Sigmoid colon (tissue), 7 donors: ENCODE measurements around the gene CLIC5. TPM values are rescaled to one million over a fixed set of nuclear protein-coding genes. Genes with fewer than 3 reads are reported as not detected.

Experiments used
- DNase-seq: peaks from one replicate; pipeline ENCODE4 v3.0.0-alpha.2; 2019
- H3K27ac ChIP-seq, 4 donors: fragments of 200-600 bp; sonication (generic); one replicate each; pipeline ENCODE4 v1.5.1; 2016 to 2019; ENCODE audit warnings: mild to moderate bottlenecking in 1 of 4
- H3K27me3 ChIP-seq, 3 donors: fragments of 200-600 bp; sonication (generic); one replicate each; pipeline ENCODE4 v1.5.1; 2019; ENCODE audit warnings: mild to moderate bottlenecking in 1 of 3
- H3K36me3 ChIP-seq, 4 donors: fragments of 200-600 bp; sonication (generic); one replicate each; pipeline ENCODE4 v1.5.1; 2016 to 2019
- H3K4me1 ChIP-seq, 4 donors: fragments of 200-600 bp; sonication (generic); one replicate each; pipeline ENCODE4 v1.5.1; 2017 to 2019
- H3K4me3 ChIP-seq, 4 donors: fragments of 200-600 bp; sonication (generic); one replicate each; pipeline ENCODE4 v1.5.1; 2017 to 2019; ENCODE audit warnings: mild to moderate bottlenecking in 2 of 4, moderate library complexity in 1 of 4
- H3K9me3 ChIP-seq, 4 donors: fragments of 200-600 bp in 3 of 4; sonication (generic) in 3 of 4; one replicate each; pipeline versions ENCODE4 v1.5.1 to v1.6.1; 2013 to 2019
- EP300 ChIP-seq, 4 donors: sonication (generic); formaldehyde crosslinking; IDR thresholded peaks; one replicate each; pipeline ENCODE4 v1.6.1; 2017; ENCODE audit warnings: antibody characterized with exemption in 4 of 4
- POLR2A ChIP-seq, 2 donors: fragments of 450-650 bp; IDR thresholded peaks; one replicate each; pipeline ENCODE4 v1.6.1; 2016; ENCODE audit warnings: antibody characterized with exemption in 2 of 2, mild to moderate bottlenecking in 2 of 2, moderate library complexity in 2 of 2
- POLR2AphosphoS5 ChIP-seq, 4 donors: sonication (generic); formaldehyde crosslinking; IDR thresholded peaks; one replicate each; pipeline ENCODE4 v1.6.1; 2017; ENCODE audit warnings: antibody characterized with exemption in 4 of 4
- WGBS, 2 donors: extraction: QIAGEN DNeasy Blood & Tissue Kit; methylation state at CpG; one replicate each; pipeline ENCODE4 v1.1.7; 2013; 5-methylcytosine and 5-hydroxymethylcytosine counted together
- intact Hi-C: fragments of 100-400 bp; cut with DNase I; formaldehyde crosslinking; loops from one replicate; pipeline ENCODE4 v1.15.1; 2023
- polyA plus RNA-seq, 3 donors: library from polyadenylated mRNA; stranded (reverse); fragments of 200-250 nt; gene quantifications; one replicate each; pipeline ENCODE4 v1.2.3, GENCODE V29; 2013
- total RNA-seq, 4 donors: library from RNA; depleted of rRNA; stranded (reverse); fragments of >200 nt; gene quantifications; one replicate each; pipeline ENCODE4 v1.1.0, GENCODE V29; 2016
- TF ChIP-seq, protein P1 (sequence below), 4 experiments: fragments of 450-650 bp in 3 of 4; fragments of 200-600 bp in 1 of 4; IDR thresholded peaks; one replicate each; pipeline ENCODE4 v1.5.1; 2016 to 2019; ENCODE audit warnings: antibody characterized with exemption in 4 of 4, mild to moderate bottlenecking in 3 of 4, moderate library complexity in 2 of 4
- donor health status: healthy with polysubstance abuse.
- donor health status: Bipolar disorder and iron deficiency.
- donor health status: healthy.

Gene CLIC5
- total and polyA plus RNA-seq, 7 donors: 1.8 to 77.0 (median 3.5) TPM

DNA sequence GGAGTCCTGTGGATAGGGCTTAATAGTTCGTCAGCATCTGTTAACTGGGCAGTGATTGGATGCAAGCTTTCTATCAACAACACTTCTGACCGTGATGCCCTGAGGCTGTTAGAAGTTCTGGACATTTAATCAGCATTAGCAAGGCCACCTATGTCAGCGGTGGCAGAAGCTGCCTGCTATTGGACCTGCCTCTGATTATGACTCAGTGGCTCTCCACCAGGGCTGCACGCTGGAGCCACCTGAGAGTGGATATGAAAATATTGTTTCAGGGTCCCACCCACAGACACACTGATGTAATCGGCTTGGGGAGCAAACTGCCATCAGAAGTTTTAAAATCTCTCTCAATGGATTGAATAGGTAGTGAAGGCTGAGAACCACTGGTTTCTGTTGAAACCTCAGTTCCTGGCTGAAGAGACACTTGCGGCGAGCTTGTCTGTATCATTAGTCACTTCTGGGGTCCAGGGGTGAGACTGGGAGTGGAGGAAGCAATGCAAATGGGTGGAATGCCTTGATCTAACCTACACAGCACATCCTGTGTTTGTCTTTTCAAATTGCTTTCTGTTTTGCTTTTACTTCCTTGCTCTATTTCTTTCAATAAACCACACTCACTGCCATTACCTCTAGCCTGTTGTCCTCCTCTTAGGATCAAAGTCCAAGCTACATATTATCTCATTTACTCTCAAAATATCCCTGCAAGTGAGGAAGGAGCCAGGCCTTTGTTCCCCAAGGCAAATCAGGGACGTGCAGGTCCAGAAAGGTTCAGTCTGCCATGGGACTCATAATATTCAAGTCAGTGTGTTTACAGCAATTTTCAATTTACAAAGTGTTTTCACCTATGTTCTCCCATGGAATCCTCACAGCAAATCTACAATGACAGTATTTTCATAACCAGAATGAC lies 4.2 kb downstream of the CLIC5 start:
- Histone ChIP-seq H3K36me3 (no peaks in the 10 kb centered on the region), H3K27me3 (peaks cover 6 to 31% (median 22%) of the 10 kb centered on the region in 3 donors), H3K4me1 (peaks cover 0 to 19% (median 15%) of the 10 kb centered on the region in 4 donors), H3K27ac (no peak overlapping the region), H3K4me3 (no peak overlapping the region), H3K9me3 (no peaks in the 10 kb centered on the region)
- DNase-seq: no peak
- intact Hi-C loops: no loop called here
- WGBS, 2 donors: 18 to 46% methylated on average over 8 of the region's 8 CpGs
- TF ChIP-seq POLR2AphosphoS5 (IDR thresholded peaks at IDR 0.05) (no peak), POLR2A (IDR thresholded peaks at IDR 0.05) (no peak), EP300 (IDR thresholded peaks at IDR 0.05) (no peak)
- TF ChIP-seq, protein P1, sequence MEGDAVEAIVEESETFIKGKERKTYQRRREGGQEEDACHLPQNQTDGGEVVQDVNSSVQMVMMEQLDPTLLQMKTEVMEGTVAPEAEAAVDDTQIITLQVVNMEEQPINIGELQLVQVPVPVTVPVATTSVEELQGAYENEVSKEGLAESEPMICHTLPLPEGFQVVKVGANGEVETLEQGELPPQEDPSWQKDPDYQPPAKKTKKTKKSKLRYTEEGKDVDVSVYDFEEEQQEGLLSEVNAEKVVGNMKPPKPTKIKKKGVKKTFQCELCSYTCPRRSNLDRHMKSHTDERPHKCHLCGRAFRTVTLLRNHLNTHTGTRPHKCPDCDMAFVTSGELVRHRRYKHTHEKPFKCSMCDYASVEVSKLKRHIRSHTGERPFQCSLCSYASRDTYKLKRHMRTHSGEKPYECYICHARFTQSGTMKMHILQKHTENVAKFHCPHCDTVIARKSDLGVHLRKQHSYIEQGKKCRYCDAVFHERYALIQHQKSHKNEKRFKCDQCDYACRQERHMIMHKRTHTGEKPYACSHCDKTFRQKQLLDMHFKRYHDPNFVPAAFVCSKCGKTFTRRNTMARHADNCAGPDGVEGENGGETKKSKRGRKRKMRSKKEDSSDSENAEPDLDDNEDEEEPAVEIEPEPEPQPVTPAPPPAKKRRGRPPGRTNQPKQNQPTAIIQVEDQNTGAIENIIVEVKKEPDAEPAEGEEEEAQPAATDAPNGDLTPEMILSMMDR (IDR thresholded peaks at IDR 0.05): no peak

DNA sequence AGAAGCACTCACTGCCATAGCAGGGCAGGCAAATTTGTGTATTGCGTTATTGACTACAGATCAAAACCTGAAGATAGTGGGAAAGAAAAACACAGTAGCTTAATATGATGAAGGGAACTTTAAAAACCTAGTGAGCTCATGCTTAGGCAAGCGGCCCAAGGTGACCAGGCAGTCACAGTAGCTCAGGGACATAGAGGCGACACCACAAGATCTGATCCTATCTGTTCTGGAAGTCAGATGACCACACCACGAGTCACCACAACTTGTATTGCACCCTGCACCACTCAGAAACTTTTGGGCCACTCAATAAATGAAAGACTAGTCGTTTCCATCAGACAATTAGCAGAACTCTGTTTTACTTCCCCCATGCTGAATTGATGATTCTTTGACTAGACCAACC lies 4.9 kb downstream of the CLIC5 start:
- TF ChIP-seq POLR2AphosphoS5 (IDR thresholded peaks at IDR 0.05) (no peak), POLR2A (IDR thresholded peaks at IDR 0.05) (no peak), EP300 (IDR thresholded peaks at IDR 0.05) (no peak)
- TF ChIP-seq, protein P1 (IDR thresholded peaks at IDR 0.05): no peak
- H3K4me1 ChIP-seq: peaks cover 0 to 14% (median 11%) of the 10 kb centered on the region in 4 donors
- intact Hi-C loops: no loop called here
- peaks cover 6 to 24% (median 17%) of the 10 kb centered on the region in 3 donors for H3K27me3 ChIP-seq
- H3K27ac ChIP-seq: no peak overlapping the region
- DNase-seq: no peak
- H3K4me3 ChIP-seq: no peak overlapping the region
- WGBS, 2 donors: 78% methylated on average over 5 of the region's 5 CpGs
- H3K36me3 ChIP-seq: no peaks in the 10 kb centered on the region
- H3K9me3 ChIP-seq: no peaks in the 10 kb centered on the region

DNA sequence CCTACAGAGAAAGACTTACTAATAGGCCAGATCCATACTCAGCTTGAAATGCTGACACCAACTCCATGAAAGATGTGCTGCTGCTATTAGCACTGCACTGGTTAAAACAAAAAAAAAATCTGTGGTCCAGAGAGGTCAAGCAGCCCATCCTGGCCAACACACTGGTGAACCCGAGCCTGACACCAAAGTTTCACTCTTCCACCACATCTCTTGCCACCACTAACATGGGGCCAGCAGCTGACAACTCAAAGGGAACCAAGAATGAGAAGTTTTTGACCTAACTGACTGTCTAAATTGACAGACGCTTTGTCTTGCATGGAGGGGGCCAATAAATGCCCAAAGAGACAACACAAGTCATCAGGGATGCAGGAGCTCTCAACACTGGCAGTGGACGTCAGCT lies 5.4 kb downstream of the CLIC5 start:
- Histone ChIP-seq H3K27me3 (peaks cover 1 to 19% (median 12%) of the 10 kb centered on the region in 3 donors), H3K9me3 (no peaks in the 10 kb centered on the region), H3K4me3 (no peak overlapping the region), H3K4me1 (peaks cover 0 to 9% (median 6%) of the 10 kb centered on the region in 4 donors), H3K36me3 (no peaks in the 10 kb centered on the region), H3K27ac (no peak overlapping the region)
- TF ChIP-seq POLR2A (IDR thresholded peaks at IDR 0.05) (no peak), POLR2AphosphoS5 (IDR thresholded peaks at IDR 0.05) (no peak), EP300 (IDR thresholded peaks at IDR 0.05) (no peak)
- TF ChIP-seq, protein P1 (IDR thresholded peaks at IDR 0.05): no peak
- DNase-seq: no peak
- intact Hi-C loops: no loop called here
- 58 to 93% methylated on average over 3 of the region's 3 CpGs for WGBS, 2 donors

DNA sequence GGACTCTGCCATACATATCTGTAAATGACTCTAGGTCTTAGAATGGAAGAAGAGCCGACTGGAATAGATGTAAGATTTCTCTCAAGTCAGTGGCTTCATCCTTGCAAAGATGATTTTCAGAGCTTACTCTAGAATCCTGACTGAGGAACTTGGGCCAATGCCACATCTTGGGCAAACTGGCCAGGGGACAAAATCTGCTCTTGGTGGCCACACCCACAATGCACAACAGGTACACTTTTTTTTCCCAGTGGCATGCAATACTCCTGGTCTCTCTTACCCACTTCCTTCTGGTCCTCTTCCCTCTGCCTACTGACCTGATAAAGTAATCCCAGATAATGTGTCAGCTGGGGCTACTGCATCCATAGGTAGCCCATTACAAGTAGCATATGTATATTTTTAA lies 13.4 kb downstream of the CLIC5 start:
- Histone ChIP-seq H3K4me1 (no peaks in the 10 kb centered on the region), H3K27me3 (no peaks in the 10 kb centered on the region), H3K4me3 (no peak overlapping the region), H3K36me3 (no peaks in the 10 kb centered on the region), H3K9me3 (no peaks in the 10 kb centered on the region), H3K27ac (no peak overlapping the region)
- DNase-seq: no peak
- intact Hi-C loops: no loop called here
- 90 to 96% methylated on average over 1 of the region's 1 CpG for WGBS, 2 donors
- TF ChIP-seq POLR2AphosphoS5 (IDR thresholded peaks at IDR 0.05): no peak
- no peak for TF ChIP-seq EP300 (IDR thresholded peaks at IDR 0.05)
- TF ChIP-seq POLR2A (IDR thresholded peaks at IDR 0.05): no peak
- TF ChIP-seq, protein P1 (IDR thresholded peaks at IDR 0.05): no peak
